ENCODE results near the gene PLEKHH2.

GRCh38 chr2:43648994-43649701 is 12.1 kb downstream of the PLEKHH2 start:
- TF ChIP-seq CTCF (IDR thresholded peaks at IDR 0.05) = no peak
- TF ChIP-seq POLR2A (IDR thresholded peaks at IDR 0.05) = no peak

All from body of pancreas (tissue), 4 donors.